Lung (tissue), 12 donors: ENCODE results near the gene FOXP1. TPM values are rescaled to one million over a fixed set of nuclear protein-coding genes. Genes with fewer than 3 reads are reported as not detected.

Source experiments
- ATAC-seq: fragments of 200-7000 bp; cut with Tn5 transposase; one replicate; pipeline ENCODE4 v1.9.1; 2020; ENCODE audit warnings: moderate number of reproducible peaks; ENCODE audit not compliant: insufficient read depth, low FRiP score
- DNase-seq, 3 donors: peaks; one replicate each; pipeline ENCODE4 v3.0.0-alpha.2; 2013 to 2017
- H3K27ac ChIP-seq, 2 donors: one replicate each; pipeline ENCODE4 v1.5.1; 2013; ENCODE audit warnings: mild to moderate bottlenecking in 2 of 2, moderate library complexity in 2 of 2, control low read depth in 1 of 2, inconsistent platforms in 1 of 2, low read depth in 1 of 2, low read length in 1 of 2
- H3K27me3 ChIP-seq, 3 donors: one replicate each; pipeline ENCODE4 v1.5.1; 2013; ENCODE audit warnings: low read length in 2 of 3; ENCODE audit not compliant: control insufficient read depth in 3 of 3, insufficient read depth in 3 of 3
- H3K36me3 ChIP-seq, 4 donors: one replicate each; pipeline ENCODE4 v1.5.1; 2013; ENCODE audit warnings: low read length in 4 of 4, mild to moderate bottlenecking in 1 of 4, moderate library complexity in 1 of 4; ENCODE audit not compliant: control insufficient read depth in 4 of 4, insufficient read depth in 4 of 4
- H3K4me1 ChIP-seq, 5 donors: one replicate each; pipeline ENCODE4 v1.5.1; 2013; ENCODE audit warnings: low read length in 5 of 5, mild to moderate bottlenecking in 2 of 5, moderate library complexity in 1 of 5; ENCODE audit not compliant: control insufficient read depth in 5 of 5, insufficient read depth in 5 of 5
- H3K4me3 ChIP-seq: one replicate; pipeline ENCODE4 v1.5.1; 2013; ENCODE audit warnings: mild to moderate bottlenecking, control low read depth, moderate library complexity
- H3K9ac ChIP-seq, 2 donors: one replicate each; pipeline ENCODE4 v1.5.1; 2013; ENCODE audit warnings: low read length in 2 of 2, control low read depth in 1 of 2; ENCODE audit not compliant: insufficient read depth in 1 of 2
- H3K9me3 ChIP-seq, 4 donors: one replicate each; pipeline ENCODE4 v1.5.1; 2013; ENCODE audit warnings: low read length in 3 of 4, mild to moderate bottlenecking in 1 of 4, moderate library complexity in 1 of 4; ENCODE audit not compliant: control insufficient read depth in 4 of 4, insufficient read depth in 3 of 4
- CTCF ChIP-seq: IDR thresholded peaks from 2 replicates; pipeline ENCODE4 v1.5.1; 2012; ENCODE audit warnings: mild to moderate bottlenecking; ENCODE audit errors: control extremely low read depth, extremely low read depth
- WGBS, 2 donors: extraction: QIAGEN DNeasy Blood & Tissue Kit; methylation state at CpG; one replicate each; pipeline ENCODE4 v1.1.7; 2013; 5-methylcytosine and 5-hydroxymethylcytosine counted together
- polyA plus RNA-seq, 2 donors: library from polyadenylated mRNA; stranded (reverse); fragments of 200-250 nt; gene quantifications; one replicate each; pipeline ENCODE4 v1.2.1, GENCODE V29; 2013
- total RNA-seq, 2 donors: library from RNA; depleted of rRNA in 1 of 2; stranded (reverse); fragments of >200 nt in 1 of 2; gene quantifications; one replicate each; pipeline ENCODE4 v1.2.1, GENCODE V29; 2014 to 2021
- donor health status: control.
- donor health status: control.
- donor health status: Bipolar disorder and iron deficiency.
- donor health status: healthy.
- donor health status: DM: yes; HTN: yes; CAD: no.

FOXP1 gene
- total and polyA plus RNA-seq, 4 donors, result 13.8 to 287 (median 73.9) TPM

GRCh38 chr3:70992562-70993204 lies 590.8 kb downstream of the FOXP1 start:
- no peak for TF ChIP-seq CTCF
- ATAC-seq, result no peak

GRCh38 chr3:70992131-70992530 lies 591.4 kb downstream of the FOXP1 start:
- Histone ChIP-seq H3K9me3 (no peaks in the 10 kb centered on the region), H3K36me3 (peaks cover 8 to 18% (median 15%) of the 10 kb centered on the region in 4 donors), H3K4me3 (no peak overlapping the region), H3K9ac (no peak overlapping the region), H3K4me1 (peaks cover 0 to 11% (median 0%) of the 10 kb centered on the region in 5 donors), H3K27ac (no peak overlapping the region), H3K27me3 (no peaks in the 10 kb centered on the region)
- TF ChIP-seq CTCF, result no peak
- DNase-seq, result no peak
- no peak for ATAC-seq
- WGBS, 2 donors, result 88 to 89% methylated on average over 5 of the region's 5 CpGs

More at GRCh38 chr3:70992562-70993204, 590.8 kb downstream of the FOXP1 start:
- no peaks in the 10 kb centered on the region for H3K9me3 ChIP-seq
- H3K27me3 ChIP-seq, result no peaks in the 10 kb centered on the region
- no peak overlapping the region for H3K4me3 ChIP-seq
- H3K27ac ChIP-seq, result no peak overlapping the region
- peaks cover 5 to 15% (median 12%) of the 10 kb centered on the region in 4 donors for H3K36me3 ChIP-seq
- no peak overlapping the region for H3K9ac ChIP-seq
- H3K4me1 ChIP-seq, result peaks cover 0 to 11% (median 0%) of the 10 kb centered on the region in 5 donors
- DNase-seq, result no peak
- 90 to 92% methylated on average over 11 of the region's 11 CpGs for WGBS, 2 donors

- ATAC-seq (no peak), DNase-seq (no peak)
- Histone ChIP-seq H3K27me3 (no peaks in the 10 kb centered on the region), H3K9ac (no peak overlapping the region), H3K36me3 (peaks cover 12 to 22% (median 17%) of the 10 kb centered on the region in 4 donors), H3K4me3 (no peak overlapping the region), H3K4me1 (peaks cover 0 to 15% (median 0%) of the 10 kb centered on the region in 5 donors), H3K27ac (no peak overlapping the region), H3K9me3 (no peaks in the 10 kb centered on the region)
- no peak for TF ChIP-seq CTCF
- 80 to 81% methylated on average over 5 of the region's 5 CpGs for WGBS, 2 donors
Measured at GRCh38 chr3:70990723-70991122, 592.8 kb downstream of the FOXP1 start.
